ENCODE measurements around the gene OLFML1.

The OLFML1 gene

GRCh38 chr11:7480113-7480512, 5.2 kb upstream of the OLFML1 start:
- DNase-seq (ENCODE audit: low spot score): no peak

- DNase-seq (ENCODE audit: low spot score): no peak
These were observed 1.2 kb upstream of the OLFML1 start for GRCh38 chr11:7484131-7484530.

- DNase-seq (ENCODE audit: low spot score): no peak
These were observed 661 bp upstream of the OLFML1 start for GRCh38 chr11:7484645-7485044.

GRCh38 chr11:7486098-7486780, 933 bp downstream of the OLFML1 start:
- DNase-seq (ENCODE audit: low spot score): no peak

GRCh38 chr11:7486781-7487140, 1.5 kb downstream of the OLFML1 start:
- no peak for DNase-seq (ENCODE audit: low spot score)

- DNase-seq (ENCODE audit: low spot score): no peak
These were observed 2.1 kb downstream of the OLFML1 start for GRCh38 chr11:7487360-7487759.

- no peak for DNase-seq (ENCODE audit: low spot score)
These were observed 3.4 kb downstream of the OLFML1 start for GRCh38 chr11:7488681-7489080.

GRCh38 chr11:7489376-7489775, 4.1 kb downstream of the OLFML1 start:
- DNase-seq (ENCODE audit: low spot score): no peak

GRCh38 chr11:7490054-7490453, 4.7 kb downstream of the OLFML1 start:
- peak; percentile 53 for DNase-seq (ENCODE audit: low spot score)

GRCh38 chr11:7490535-7490934, 5.2 kb downstream of the OLFML1 start:
- no peak for DNase-seq (ENCODE audit: low spot score)

- DNase-seq (ENCODE audit: low spot score): no peak
These were observed 6.9 kb downstream of the OLFML1 start for GRCh38 chr11:7492253-7492652.

GRCh38 chr11:7493670-7494069, 8.4 kb downstream of the OLFML1 start:
- DNase-seq (ENCODE audit: low spot score): no peak

GRCh38 chr11:7494086-7494745, 8.9 kb downstream of the OLFML1 start:
- DNase-seq (ENCODE audit: low spot score): no peak

GRCh38 chr11:7495882-7496551, 10.7 kb downstream of the OLFML1 start:
- no peak for DNase-seq (ENCODE audit: low spot score)

GRCh38 chr11:7498193-7498592, 12.9 kb downstream of the OLFML1 start:
- DNase-seq (ENCODE audit: low spot score): no peak

GRCh38 chr11:7499081-7499480, 13.8 kb downstream of the OLFML1 start:
- no peak for DNase-seq (ENCODE audit: low spot score)

GRCh38 chr11:7500251-7500650, 14.9 kb downstream of the OLFML1 start:
- no peak for DNase-seq (ENCODE audit: low spot score)

- no peak for DNase-seq (ENCODE audit: low spot score)
These were observed 15.9 kb downstream of the OLFML1 start for GRCh38 chr11:7501251-7501650.

GRCh38 chr11:7501894-7502293, 16.6 kb downstream of the OLFML1 start:
- no peak for DNase-seq (ENCODE audit: low spot score)

- no peak for DNase-seq (ENCODE audit: low spot score)
These were observed 20.9 kb downstream of the OLFML1 start for GRCh38 chr11:7506243-7506642.

GRCh38 chr11:7508087-7508486, 22.8 kb downstream of the OLFML1 start:
- no peak for DNase-seq (ENCODE audit: low spot score)

GRCh38 chr11:7509966-7510365, 24.7 kb downstream of the OLFML1 start:
- DNase-seq (ENCODE audit: low spot score): no peak

GRCh38 chr11:7511401-7511800, 26.1 kb downstream of the OLFML1 start:
- no peak for DNase-seq (ENCODE audit: low spot score)
